ENCODE results near the gene LGALS12.

LGALS12 gene

DNA sequence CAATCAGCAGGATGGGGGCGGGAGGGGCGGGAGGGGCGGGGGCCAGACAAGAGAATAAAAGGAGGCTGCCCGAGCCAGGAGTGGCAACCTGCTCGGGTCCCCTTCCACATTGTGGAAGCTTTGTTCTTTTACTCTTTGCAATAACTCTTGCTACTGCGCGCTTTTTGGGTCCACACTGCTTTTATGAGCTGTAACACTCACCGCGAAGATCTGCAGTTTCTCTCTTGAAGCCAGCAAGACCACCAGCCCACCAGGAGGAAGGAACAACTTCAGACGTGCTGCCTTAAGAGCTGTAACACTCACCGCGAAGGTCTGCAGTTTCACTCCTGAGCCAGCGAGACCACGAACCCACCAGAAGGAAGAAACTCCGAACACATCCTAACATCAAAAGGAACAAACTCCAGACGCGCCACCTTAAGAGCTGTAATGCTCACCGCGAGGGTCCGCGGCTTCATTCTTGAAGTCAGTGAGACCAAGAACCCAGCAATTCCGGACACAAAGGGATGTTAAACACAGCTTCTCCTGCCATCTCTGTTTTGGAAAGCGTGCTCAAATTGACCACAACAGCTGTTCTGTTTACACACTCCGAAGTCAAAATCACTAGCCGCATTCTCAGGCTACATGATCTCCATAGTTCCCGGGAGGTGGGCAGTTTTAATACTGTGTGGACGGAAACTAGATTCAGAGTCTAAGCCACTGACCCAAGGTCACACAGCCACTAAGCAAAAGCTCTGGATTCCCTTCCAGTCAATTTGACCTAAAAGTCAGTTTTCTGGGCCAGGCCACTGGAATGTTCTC lies 45.4 kb downstream of the LGALS12 start:
- peaks cover 14% of the 10 kb centered on the region for H3K4me1 ChIP-seq (ENCODE audit: low read length)
- H3K4me2 ChIP-seq (ENCODE audit: low read length): no peak overlapping the region
- no peaks in the 10 kb centered on the region for H3K79me2 ChIP-seq (ENCODE audit: low read length)
- H3K9me3 ChIP-seq (ENCODE audit: insufficient read depth, low read length): no peaks in the 10 kb centered on the region
- H2AFZ ChIP-seq (ENCODE audit: low read depth, low read length): no peak overlapping the region
- TF ChIP-seq EZH2phosphoT487 (IDR thresholded peaks at IDR 0.05; ENCODE audit: low read depth): no peak
- TF ChIP-seq, protein P1, sequence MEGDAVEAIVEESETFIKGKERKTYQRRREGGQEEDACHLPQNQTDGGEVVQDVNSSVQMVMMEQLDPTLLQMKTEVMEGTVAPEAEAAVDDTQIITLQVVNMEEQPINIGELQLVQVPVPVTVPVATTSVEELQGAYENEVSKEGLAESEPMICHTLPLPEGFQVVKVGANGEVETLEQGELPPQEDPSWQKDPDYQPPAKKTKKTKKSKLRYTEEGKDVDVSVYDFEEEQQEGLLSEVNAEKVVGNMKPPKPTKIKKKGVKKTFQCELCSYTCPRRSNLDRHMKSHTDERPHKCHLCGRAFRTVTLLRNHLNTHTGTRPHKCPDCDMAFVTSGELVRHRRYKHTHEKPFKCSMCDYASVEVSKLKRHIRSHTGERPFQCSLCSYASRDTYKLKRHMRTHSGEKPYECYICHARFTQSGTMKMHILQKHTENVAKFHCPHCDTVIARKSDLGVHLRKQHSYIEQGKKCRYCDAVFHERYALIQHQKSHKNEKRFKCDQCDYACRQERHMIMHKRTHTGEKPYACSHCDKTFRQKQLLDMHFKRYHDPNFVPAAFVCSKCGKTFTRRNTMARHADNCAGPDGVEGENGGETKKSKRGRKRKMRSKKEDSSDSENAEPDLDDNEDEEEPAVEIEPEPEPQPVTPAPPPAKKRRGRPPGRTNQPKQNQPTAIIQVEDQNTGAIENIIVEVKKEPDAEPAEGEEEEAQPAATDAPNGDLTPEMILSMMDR (IDR thresholded peaks at IDR 0.05; ENCODE audit: low read depth, low read length): no peak
- no peak overlapping the region for H3K9ac ChIP-seq (ENCODE audit: low read length)
- H3K4me3 ChIP-seq (ENCODE audit: low read length): no peak overlapping the region
- H4K20me1 ChIP-seq (ENCODE audit: insufficient read depth, low read length): no peaks in the 10 kb centered on the region
- H3K27me3 ChIP-seq (ENCODE audit: low read depth, low read length): peaks cover 16% of the 10 kb centered on the region
- no peaks in the 10 kb centered on the region for H3K36me3 ChIP-seq (replicated peaks; ENCODE audit: low read depth, low read length)
- H3K27ac ChIP-seq (ENCODE audit: low read length): no peak overlapping the region

DNA sequence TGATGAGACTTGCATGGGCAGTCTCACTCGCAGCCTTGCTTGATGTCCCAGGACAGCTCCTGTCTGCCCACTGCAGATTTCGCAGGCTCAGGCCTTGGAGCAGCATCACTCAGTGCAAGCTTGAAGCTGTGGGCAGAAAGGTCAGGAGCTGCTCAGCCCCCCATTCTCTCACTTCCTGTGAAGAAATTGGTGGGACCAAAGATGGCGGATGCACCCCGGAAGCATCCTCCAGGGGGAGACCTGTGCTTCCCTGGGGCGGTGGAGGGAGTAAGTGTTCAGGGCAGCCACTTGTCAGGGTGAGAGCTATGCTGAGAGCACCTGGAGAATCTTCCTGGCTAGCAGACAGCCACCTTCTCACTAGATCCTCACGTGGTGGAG lies 46.0 kb downstream of the LGALS12 start:
- Histone ChIP-seq H3K9me3 (ENCODE audit: insufficient read depth, low read length) (no peaks in the 10 kb centered on the region), H4K20me1 (ENCODE audit: insufficient read depth, low read length) (no peaks in the 10 kb centered on the region), H3K36me3 (replicated peaks; ENCODE audit: low read depth, low read length) (no peaks in the 10 kb centered on the region), H3K27ac (ENCODE audit: low read length) (no peak overlapping the region), H3K4me3 (ENCODE audit: low read length) (no peak overlapping the region), H3K9ac (ENCODE audit: low read length) (no peak overlapping the region), H3K79me2 (ENCODE audit: low read length) (no peaks in the 10 kb centered on the region), H3K4me1 (ENCODE audit: low read length) (peaks cover 14% of the 10 kb centered on the region), H2AFZ (ENCODE audit: low read depth, low read length) (no peak overlapping the region), H3K27me3 (ENCODE audit: low read depth, low read length) (peaks cover 22% of the 10 kb centered on the region), H3K4me2 (ENCODE audit: low read length) (no peak overlapping the region)
- TF ChIP-seq, protein P1 (IDR thresholded peaks at IDR 0.05; ENCODE audit: low read depth, low read length): no peak
- TF ChIP-seq EZH2phosphoT487 (IDR thresholded peaks at IDR 0.05; ENCODE audit: low read depth): no peak

DNA sequence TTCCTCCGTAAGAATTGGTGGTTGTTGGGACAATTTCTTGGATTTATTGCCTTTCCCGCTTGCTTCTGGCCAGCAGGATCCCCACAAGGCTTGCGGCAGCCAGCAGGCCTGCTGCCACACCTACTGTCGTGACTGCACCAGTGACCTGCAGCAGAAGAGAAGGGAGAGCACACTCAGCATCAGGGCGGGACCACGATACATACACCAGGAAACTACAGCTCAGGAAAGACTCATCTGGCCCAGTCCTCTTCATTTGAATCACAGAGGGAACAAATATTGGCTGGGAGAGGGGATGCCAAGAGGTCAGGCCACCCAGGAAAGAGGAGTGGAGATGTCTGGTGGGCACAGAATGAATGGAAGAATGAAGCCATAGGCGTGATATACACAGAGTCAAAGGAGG lies 47.0 kb downstream of the LGALS12 start:
- H4K20me1 ChIP-seq (ENCODE audit: insufficient read depth, low read length): no peaks in the 10 kb centered on the region
- TF ChIP-seq EZH2phosphoT487 (IDR thresholded peaks at IDR 0.05; ENCODE audit: low read depth): no peak
- TF ChIP-seq, protein P1 (IDR thresholded peaks at IDR 0.05; ENCODE audit: low read depth, low read length): no peak
- no peak overlapping the region for H3K4me2 ChIP-seq (ENCODE audit: low read length)
- peaks cover 14% of the 10 kb centered on the region for H3K4me1 ChIP-seq (ENCODE audit: low read length)
- no peak overlapping the region for H2AFZ ChIP-seq (ENCODE audit: low read depth, low read length)
- H3K27me3 ChIP-seq (ENCODE audit: low read depth, low read length): peaks cover 26% of the 10 kb centered on the region
- H3K79me2 ChIP-seq (ENCODE audit: low read length): no peaks in the 10 kb centered on the region
- H3K4me3 ChIP-seq (ENCODE audit: low read length): no peak overlapping the region
- H3K9me3 ChIP-seq (ENCODE audit: insufficient read depth, low read length): no peaks in the 10 kb centered on the region
- no peak overlapping the region for H3K27ac ChIP-seq (ENCODE audit: low read length)
- H3K9ac ChIP-seq (ENCODE audit: low read length): no peak overlapping the region
- no peaks in the 10 kb centered on the region for H3K36me3 ChIP-seq (replicated peaks; ENCODE audit: low read depth, low read length)

DNA sequence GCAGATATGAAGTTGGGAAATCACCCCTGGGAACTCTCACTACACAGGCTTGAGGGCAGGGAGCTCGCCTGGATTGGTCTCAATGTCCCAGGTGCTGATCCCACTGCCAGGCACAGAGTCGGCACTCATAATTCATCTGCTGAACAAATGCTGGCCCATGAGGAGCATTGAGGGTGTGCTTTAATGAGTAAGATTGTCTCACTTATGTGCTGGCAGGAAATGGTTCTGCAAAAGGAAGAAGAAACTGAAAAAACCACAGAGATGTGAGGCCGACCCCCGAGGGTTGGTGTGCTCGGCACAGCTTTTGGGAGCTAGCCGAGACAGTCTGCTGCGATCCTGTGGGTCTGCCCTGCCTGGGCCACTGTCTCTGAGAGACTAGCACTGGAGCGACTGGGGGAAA lies 47.9 kb downstream of the LGALS12 start:
- Histone ChIP-seq H4K20me1 (ENCODE audit: insufficient read depth, low read length) (no peaks in the 10 kb centered on the region), H3K27ac (ENCODE audit: low read length) (no peak overlapping the region), H3K9me3 (ENCODE audit: insufficient read depth, low read length) (no peaks in the 10 kb centered on the region), H3K9ac (ENCODE audit: low read length) (peak overlapping the region; percentile 26; the same call in 1 of the 2 replicates), H3K36me3 (replicated peaks; ENCODE audit: low read depth, low read length) (no peaks in the 10 kb centered on the region), H3K4me1 (ENCODE audit: low read length) (peaks cover 14% of the 10 kb centered on the region), H3K27me3 (ENCODE audit: low read depth, low read length) (peaks cover 26% of the 10 kb centered on the region), H3K4me2 (ENCODE audit: low read length) (peak overlapping the region; percentile 57), H2AFZ (ENCODE audit: low read depth, low read length) (peak overlapping the region; percentile 53), H3K79me2 (ENCODE audit: low read length) (no peaks in the 10 kb centered on the region), H3K4me3 (ENCODE audit: low read length) (peak overlapping the region; percentile 60)
- no peak for TF ChIP-seq EZH2phosphoT487 (IDR thresholded peaks at IDR 0.05; ENCODE audit: low read depth)
- TF ChIP-seq, protein P1 (IDR thresholded peaks at IDR 0.05; ENCODE audit: low read depth, low read length): no peak

All from OCI-LY3 (cell line).